GM19035 (cell line): ENCODE data around the gene NHLRC1.
A peak's percentile ranks its signal among the peaks of the same experiment; 100 is the strongest.

Source experiments
- ATAC-seq: cut with Tn5 transposase; IDR thresholded peaks from one replicate; pipeline ENCODE4 v1.9.1; 2021; ENCODE audit not compliant: unreplicated experiment

Gene NHLRC1

DNA sequence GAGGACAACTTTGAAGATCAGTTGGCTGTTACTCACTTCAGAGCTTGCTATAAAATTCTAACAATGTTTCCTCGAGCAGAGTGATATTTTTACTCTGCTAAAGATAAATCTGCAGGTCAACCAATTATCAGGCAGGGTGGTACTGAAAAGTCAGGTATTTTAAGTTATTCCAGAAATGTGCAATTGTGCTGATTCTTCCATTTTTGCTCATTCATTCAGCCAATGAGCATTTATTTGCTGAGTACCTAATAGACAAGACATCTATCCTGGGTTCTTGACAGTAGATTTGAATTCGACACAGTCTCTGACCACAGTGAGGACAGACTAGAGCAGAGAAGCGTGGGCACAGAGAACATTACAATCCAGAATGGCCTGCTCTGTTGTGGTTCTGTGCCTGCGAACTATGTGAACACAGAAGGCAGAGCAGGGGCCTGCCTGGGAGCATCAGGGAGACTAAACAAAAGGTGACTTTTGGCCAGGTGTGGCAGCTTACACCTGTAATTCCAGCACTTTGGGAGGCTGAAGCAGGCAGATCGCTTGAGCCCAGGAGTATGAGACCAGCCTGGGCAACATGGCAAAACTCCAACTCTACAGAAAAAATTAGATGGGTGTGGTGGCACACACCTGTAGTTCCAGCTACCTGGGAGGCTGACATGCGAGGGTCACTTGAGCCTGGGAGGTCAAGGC lies 17.6 kb upstream of the NHLRC1 start:
- no peak for ATAC-seq

GRCh38 chr6:18138906-18139305 lies 16.4 kb upstream of the NHLRC1 start:
- no peak for ATAC-seq

GRCh38 chr6:18136260-18136659 lies 13.8 kb upstream of the NHLRC1 start:
- no peak for ATAC-seq

GRCh38 chr6:18135171-18135570 lies 12.7 kb upstream of the NHLRC1 start:
- ATAC-seq, result no peak

- ATAC-seq, result no peak
Measured at GRCh38 chr6:18132346-18132745, 9.9 kb upstream of the NHLRC1 start.

- no peak for ATAC-seq
Measured at GRCh38 chr6:18126121-18126520, 3.6 kb upstream of the NHLRC1 start.

GRCh38 chr6:18121580-18122127 lies 823 bp downstream of the NHLRC1 start:
- peak; percentile 44 for ATAC-seq

DNA sequence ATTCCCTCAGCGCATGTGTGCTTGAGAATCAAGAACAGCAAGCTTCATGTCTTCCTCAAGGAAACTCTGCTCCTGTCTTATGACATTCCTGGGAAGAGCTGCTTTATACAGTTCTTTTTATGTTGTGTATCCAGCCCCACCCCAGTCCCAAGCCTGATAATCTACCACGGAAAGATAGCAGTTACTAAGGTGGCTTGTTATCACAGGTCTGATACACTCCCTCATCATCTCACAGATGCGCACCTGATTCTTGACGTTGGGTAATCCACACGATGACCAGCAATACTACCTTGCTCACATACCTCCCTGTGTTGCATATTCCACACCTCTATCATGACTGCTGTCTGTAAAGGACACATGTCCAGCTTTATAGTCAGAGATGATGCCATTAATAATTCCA lies 3.2 kb downstream of the NHLRC1 start:
- no peak for ATAC-seq

DNA sequence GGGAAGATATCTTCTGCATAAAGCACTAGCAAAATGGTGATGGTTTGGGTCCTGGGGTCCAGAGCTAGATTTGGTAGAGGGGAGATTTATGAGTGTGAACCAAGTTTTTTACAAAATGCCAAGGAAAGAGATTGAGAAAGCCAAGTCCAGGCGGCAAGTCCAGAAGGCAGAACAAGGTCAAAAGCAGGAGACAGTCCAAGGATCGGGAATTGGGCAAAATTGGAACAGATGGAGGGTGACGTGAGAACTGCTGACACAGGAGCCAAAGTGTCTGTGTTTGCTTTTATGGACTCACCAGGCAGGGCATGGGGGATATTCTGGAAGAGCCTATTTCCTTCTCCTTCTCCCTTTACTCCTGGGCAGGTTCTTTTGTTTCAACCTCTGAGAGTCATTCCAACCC lies 4.1 kb downstream of the NHLRC1 start:
- no peak for ATAC-seq

GRCh38 chr6:18117136-18117535 lies 5.3 kb downstream of the NHLRC1 start:
- ATAC-seq, result no peak

- ATAC-seq, result no peak
Measured at GRCh38 chr6:18115356-18115755, 7.1 kb downstream of the NHLRC1 start.

DNA sequence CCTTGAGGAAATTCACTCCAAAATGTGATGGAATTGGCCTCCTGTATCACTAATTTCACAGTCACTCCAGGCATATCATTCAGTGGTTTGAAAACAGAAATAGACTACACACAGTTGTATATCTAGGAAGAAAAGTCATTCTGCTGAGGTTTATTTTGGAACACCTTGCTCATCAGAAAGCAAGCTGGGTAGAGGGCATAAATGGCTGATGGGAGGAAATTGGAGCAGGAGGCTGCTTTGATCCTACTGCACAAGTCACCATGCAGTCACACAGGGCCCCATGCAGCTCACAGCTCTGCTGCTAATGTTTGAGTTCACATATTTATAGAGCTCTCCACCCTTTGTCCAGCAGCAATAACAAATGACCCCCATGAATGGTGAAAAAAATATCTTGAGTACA lies 12.3 kb downstream of the NHLRC1 start:
- no peak for ATAC-seq

- no peak for ATAC-seq
Measured at GRCh38 chr6:18107061-18107460, 15.4 kb downstream of the NHLRC1 start.

DNA sequence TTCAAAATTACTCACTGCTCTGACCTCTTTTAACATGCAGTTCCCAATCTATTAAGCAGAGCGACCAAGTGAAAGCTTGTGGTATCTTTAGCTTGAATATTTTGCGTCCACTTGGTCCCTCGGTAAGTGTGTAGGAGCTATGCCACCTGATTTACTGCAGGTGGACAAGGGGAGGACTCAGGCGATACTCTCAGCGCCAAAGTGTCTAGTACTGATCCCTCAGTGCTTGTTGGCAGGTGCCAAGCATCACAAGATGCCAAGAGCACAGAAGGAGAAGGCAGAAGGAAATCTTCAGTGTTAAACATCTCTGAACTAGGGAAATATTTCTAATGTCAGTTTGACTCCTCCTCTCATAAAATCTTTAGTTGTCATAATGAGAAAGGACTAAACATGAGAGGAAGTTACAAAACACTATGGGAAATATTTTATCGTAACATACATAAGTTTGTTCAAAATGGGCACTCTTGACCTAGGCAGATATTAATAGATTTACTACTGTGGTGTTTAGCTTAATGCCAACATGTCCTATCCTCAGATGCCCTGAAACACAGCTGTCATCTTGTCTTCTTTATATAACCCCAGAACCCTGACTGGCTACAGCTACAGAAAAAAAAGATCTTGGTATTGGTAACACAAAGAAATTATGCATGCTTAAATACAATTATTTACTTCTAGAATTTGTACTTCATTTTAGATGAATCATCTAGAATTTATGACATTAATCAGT lies 19.5 kb downstream of the NHLRC1 start:
- no peak for ATAC-seq

DNA sequence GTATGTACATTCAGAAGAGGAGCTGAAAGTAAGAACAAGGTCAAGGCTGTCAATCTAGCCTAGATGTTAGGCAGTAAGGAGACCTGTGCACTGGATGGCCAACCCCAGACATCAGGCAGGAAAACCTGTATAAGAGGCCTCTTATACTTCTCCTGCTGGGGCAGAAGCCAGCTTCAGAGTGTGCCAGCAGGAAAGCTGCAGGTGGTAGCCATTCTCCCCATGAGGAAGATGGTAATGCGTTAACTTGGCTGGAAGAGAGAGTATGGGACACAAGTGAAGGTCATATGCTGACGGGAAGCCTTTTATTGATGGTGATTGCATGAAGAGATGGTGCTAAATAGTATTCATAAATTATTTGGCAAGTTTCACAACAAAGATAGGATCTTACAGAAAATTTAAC lies 20.6 kb downstream of the NHLRC1 start:
- ATAC-seq, result no peak

DNA sequence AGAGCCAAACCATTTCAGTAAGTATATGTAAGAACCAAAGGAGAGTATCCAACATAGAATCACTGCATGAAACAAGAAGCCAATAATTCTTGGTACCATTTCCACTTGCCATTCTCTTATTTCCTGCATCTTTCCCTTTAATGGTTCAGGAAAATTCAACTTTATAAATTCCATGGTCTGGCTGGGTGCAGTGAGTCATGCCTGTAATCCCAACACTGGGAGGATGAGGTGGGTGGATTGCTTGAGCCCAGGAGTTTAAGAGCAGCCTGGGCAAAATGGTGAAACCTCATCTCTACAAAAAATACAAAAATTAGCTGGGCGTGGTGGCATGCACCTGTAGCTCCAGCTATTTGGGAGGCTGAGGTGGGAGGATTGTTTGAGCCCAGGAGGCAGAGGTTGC lies 21.2 kb downstream of the NHLRC1 start:
- ATAC-seq, result no peak

- ATAC-seq, result no peak
Measured at GRCh38 chr6:18100296-18100695, 22.2 kb downstream of the NHLRC1 start.

DNA sequence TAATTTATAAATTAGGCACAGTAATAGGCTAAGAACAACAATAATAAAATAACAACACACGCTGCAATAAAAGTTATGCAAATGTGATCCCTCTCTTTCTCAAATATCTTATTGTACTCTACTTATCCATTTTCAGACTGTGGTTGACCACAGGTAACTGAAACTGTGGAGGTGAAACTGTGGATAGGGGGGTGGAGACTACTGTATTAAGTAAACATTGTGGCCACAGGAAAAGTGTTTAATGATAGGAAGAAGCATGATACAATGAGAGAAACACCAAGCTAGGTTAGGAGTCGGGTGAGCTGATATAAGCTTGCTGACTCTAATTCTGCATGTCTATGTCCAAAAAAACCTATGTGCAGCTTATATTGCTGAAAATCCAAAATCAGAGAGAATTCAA lies 23.0 kb downstream of the NHLRC1 start:
- no peak for ATAC-seq

DNA sequence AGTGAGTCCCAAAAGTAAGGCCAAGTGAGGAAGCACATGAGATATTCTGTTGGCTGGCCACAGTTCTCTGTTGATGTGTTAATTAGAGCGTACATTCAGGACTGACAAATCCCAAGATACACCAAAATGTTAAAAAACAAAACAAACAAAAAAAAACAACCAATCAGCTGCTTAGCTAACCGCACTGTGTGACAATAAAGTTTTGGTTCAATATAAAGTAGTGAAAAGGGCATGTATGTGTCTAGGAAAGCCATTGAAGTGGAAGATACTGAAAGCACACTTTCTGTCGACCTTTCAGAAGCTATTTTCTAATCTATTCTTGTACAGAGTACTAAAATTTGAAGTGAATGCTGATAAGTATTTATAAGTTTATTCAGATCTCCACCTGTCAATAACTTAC lies 26.1 kb downstream of the NHLRC1 start:
- ATAC-seq, result no peak

DNA sequence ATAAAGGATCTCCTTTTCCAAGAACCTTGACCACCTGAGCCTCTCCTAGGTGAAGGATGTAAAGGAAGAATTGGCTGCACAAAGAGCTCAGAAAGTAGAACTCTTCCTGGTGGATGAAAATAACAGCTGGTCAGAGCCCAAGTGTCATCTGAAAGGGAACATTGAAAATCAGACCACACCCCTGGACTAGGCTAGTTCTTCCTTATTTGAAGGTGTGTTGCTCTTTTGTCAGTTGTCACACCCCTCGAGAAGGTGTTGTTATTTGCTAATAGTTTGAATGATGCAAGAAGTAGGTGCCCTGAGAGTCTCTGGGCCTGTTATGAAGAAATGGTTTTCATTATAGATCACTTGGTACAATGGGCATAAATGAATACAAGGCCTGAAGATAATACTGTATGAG lies 31.1 kb downstream of the NHLRC1 start:
- no peak for ATAC-seq

DNA sequence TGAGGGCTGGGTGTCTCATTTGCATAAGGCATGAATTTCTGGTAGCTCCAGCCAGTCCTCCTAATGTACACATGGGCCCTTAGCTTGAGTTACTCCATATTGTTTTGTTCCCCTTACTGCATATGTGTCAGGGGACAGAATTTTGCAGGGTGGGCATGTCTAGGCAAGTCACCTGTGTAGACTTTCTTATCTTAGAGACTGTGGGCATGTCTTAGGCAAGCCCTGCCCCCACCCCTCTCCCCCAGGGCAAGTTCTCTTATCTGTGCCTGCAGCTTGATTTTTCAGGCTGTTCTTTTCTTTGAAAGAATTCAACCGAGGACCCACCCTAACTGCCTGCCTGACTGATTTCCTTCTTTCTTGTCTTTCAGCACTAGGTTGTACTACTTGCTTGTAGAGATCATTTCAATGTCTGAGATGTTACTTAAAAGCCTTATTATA lies 32.1 kb downstream of the NHLRC1 start:
- ATAC-seq, result no peak
